ENCODE results near the gene KCTD13.
A peak's percentile ranks its signal among the peaks of the same experiment; 100 is the strongest.

KCTD13 gene

GRCh38 chr16:29925781-29926710, at the start of gene KCTD13:
KCTD13 (minus strand) TSS chr16:29926226; CDS start chr16:29926033, 193 bp downstream.
- Mint-ChIP-seq H3K27ac (peak within 1 kb of the TSS; percentile 93), H3K4me3 (peak within 1 kb of the TSS; percentile 92), H3K9me3 (no peaks in the 10 kb centered on the region), H3K27me3 (no peaks in the 10 kb centered on the region), H3K4me1 (ENCODE audit: low read depth) (peaks cover 34% of the 10 kb centered on the region), H3K36me3 (ENCODE audit: low read depth) (peaks cover 47% of the 10 kb centered on the region)
- intact Hi-C loops (cut with micrococcal nuclease), result no loop called here

DNA sequence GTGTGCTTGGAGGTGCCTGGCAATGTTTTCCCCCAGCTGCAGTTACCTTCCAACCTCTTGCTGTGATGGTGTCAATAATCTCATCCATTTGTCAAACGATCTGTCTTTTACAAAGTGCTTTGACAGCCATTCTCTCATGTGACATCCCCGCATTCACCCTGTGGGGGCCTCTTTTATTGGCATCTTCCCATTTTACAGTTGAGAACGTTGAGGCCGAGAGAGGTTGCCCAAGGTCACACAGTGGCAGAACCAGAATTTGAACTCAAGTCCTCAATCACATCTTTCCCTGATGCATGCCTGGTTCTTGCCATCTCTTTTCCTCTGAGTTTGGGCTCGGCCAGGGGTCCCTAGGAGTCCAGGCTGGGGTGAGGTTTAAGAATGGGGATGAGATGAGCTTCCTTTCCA, 49.1 kb upstream of the KCTD13 start:
- H3K4me1 Mint-ChIP-seq (ENCODE audit: low read depth), result peaks cover 63% of the 10 kb centered on the region
- peak overlapping the region; percentile 88 for H3K27ac Mint-ChIP-seq
- peaks cover 78% of the 10 kb centered on the region for H3K36me3 Mint-ChIP-seq (ENCODE audit: low read depth)
- H3K9me3 Mint-ChIP-seq, result no peaks in the 10 kb centered on the region
- no peaks in the 10 kb centered on the region for H3K27me3 Mint-ChIP-seq
- peak overlapping the region; percentile 90 for H3K4me3 Mint-ChIP-seq
- intact Hi-C loops (cut with micrococcal nuclease), result loop anchor here (10.0 kb wide), 1 partner anchor 160 kb away; the partner anchor contains the start of genes PAGR1 and PRRT2

DNA sequence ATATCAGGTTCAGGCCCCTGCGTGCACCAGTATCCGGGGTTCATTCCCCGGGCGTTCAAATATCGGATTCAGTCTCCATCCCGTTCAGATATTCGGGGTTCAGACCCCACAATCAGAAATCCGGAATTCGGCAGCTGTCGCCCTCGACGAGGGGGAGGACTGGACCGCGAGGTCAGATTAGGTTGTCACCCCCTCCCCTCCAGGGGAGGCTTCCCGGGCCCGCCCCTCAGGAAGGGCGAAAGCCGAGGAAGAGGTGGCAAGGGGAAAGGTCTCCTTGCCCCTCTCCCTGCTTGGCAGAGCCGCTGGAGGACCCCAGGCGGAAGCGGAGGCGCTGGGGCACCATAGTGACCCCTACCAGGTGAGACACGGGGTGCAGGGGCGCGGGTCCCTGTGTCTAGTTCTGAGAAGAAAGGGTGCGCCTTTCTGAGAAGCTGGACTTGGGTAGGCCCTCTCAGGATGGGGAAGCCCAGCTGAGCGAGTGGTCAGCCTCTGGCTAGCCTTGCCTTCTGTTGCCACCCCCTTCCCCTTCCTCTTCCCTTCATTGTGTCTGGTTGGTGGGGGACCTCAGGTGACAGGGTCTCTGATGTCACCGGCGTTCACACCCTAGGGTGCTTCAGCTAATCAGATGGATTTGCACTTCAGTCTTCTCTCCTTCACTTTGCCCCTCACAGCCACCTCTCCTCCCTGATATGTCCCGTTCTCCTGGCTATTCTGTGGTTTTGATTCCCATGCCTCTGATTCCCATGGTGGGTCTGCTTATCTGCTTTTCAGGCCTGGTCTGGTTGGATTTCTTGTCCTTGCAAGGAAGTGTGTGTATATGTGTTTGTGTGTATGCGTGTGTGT, 48.5 kb upstream of the KCTD13 start:
- Mint-ChIP-seq H3K36me3 (ENCODE audit: low read depth) (peaks cover 78% of the 10 kb centered on the region), H3K27ac (peak overlapping the region; percentile 88), H3K27me3 (no peaks in the 10 kb centered on the region), H3K9me3 (no peaks in the 10 kb centered on the region), H3K4me1 (ENCODE audit: low read depth) (peaks cover 63% of the 10 kb centered on the region), H3K4me3 (peak overlapping the region; percentile 90)
- intact Hi-C loops (cut with micrococcal nuclease), result loop anchor here (10.0 kb wide), 1 partner anchor 160 kb away; the partner anchor contains the start of genes PAGR1 and PRRT2

GRCh38 chr16:29973384-29974246, 47.6 kb upstream of the KCTD13 start, which contains the start of gene TAOK2:
TAOK2 (plus strand) TSS chr16:29973868; CDS start chr16:29977773, 3,905 bp downstream.
- intact Hi-C loops (cut with micrococcal nuclease), result loop anchor here (1.0 to 10.0 kb wide), 3 partner anchors 23 to 159 kb away; partner anchors contain the start of genes CDIPT, INO80E, PAGR1 and PRRT2
- Mint-ChIP-seq H3K27me3 (no peaks in the 10 kb centered on the region), H3K36me3 (ENCODE audit: low read depth) (peaks cover 78% of the 10 kb centered on the region), H3K27ac (peak within 1 kb of the TSS; percentile 88), H3K4me1 (ENCODE audit: low read depth) (peaks cover 63% of the 10 kb centered on the region), H3K4me3 (peak within 1 kb of the TSS; percentile 90), H3K9me3 (no peaks in the 10 kb centered on the region)

- H3K36me3 Mint-ChIP-seq (ENCODE audit: low read depth), result peaks cover 78% of the 10 kb centered on the region
- H3K4me3 Mint-ChIP-seq, result no peak overlapping the region
- H3K9me3 Mint-ChIP-seq, result no peaks in the 10 kb centered on the region
- intact Hi-C loops (cut with micrococcal nuclease), result loop anchor here (1.0 to 10.0 kb wide), 3 partner anchors 23 to 158 kb away; partner anchors contain the start of genes CDIPT, INO80E, PAGR1 and PRRT2
- peaks cover 57% of the 10 kb centered on the region for H3K4me1 Mint-ChIP-seq (ENCODE audit: low read depth)
- H3K27me3 Mint-ChIP-seq, result no peaks in the 10 kb centered on the region
- H3K27ac Mint-ChIP-seq, result peak overlapping the region; percentile 88
Measured at GRCh38 chr16:29972992-29973383, 47.0 kb upstream of the KCTD13 start.

DNA sequence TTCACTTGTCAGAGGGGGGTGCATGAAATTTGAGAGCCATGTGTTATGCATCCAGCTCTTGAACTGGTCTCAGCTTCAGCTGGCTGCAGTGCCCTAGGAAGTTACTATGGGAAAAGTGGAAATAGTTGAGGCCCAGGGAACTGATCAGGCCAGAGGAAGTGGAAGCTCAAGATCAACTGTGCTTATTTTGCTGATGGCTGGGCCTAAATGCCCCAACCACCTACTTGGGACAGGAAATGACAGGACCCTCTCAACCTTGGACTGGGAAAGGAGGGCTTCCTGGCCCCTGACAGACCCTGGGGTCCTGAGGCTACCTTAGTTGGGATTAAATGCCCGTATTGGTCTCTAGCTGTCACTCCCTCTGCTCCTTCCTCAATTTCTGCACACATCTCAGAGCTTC, 46.5 kb upstream of the KCTD13 start:
- intact Hi-C loops (cut with micrococcal nuclease), result loop anchor here (10.0 kb wide), 1 partner anchor 158 kb away; the partner anchor contains the start of genes PAGR1 and PRRT2
- Mint-ChIP-seq H3K4me1 (ENCODE audit: low read depth) (peaks cover 52% of the 10 kb centered on the region), H3K27ac (peak overlapping the region; percentile 88), H3K4me3 (no peak overlapping the region), H3K9me3 (no peaks in the 10 kb centered on the region), H3K27me3 (no peaks in the 10 kb centered on the region), H3K36me3 (ENCODE audit: low read depth) (peaks cover 78% of the 10 kb centered on the region)

GRCh38 chr16:29971304-29971703, 45.3 kb upstream of the KCTD13 start:
- peaks cover 40% of the 10 kb centered on the region for H3K4me1 Mint-ChIP-seq (ENCODE audit: low read depth)
- intact Hi-C loops (cut with micrococcal nuclease), result loop anchor here (10.0 kb wide), 1 partner anchor 157 kb away; the partner anchor contains the start of genes PAGR1 and PRRT2
- H3K27me3 Mint-ChIP-seq, result no peaks in the 10 kb centered on the region
- H3K9me3 Mint-ChIP-seq, result no peaks in the 10 kb centered on the region
- peak overlapping the region; percentile 14 for H3K27ac Mint-ChIP-seq
- H3K4me3 Mint-ChIP-seq, result no peak overlapping the region
- peaks cover 81% of the 10 kb centered on the region for H3K36me3 Mint-ChIP-seq (ENCODE audit: low read depth)

DNA sequence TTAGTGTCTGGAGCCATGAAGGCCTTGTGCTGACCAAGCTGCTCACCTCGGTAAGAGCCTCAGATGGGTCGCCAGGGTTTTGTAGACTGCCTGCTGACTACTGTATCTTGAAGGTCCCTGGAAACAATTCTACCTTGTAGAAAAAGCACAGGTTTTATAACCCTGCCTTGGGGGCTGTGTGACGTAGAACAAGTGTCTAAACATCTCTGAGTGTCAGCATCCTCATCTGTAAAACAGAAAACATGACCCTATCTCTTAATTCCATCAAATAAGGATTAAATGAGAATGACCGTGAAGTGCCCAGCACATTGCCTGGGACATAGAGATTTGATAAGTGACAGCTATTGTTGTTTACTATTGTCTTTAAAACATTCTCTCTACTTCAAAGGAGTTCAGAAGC, 42.2 kb upstream of the KCTD13 start:
- no peak overlapping the region for H3K27ac Mint-ChIP-seq
- no peaks in the 10 kb centered on the region for H3K9me3 Mint-ChIP-seq
- H3K4me3 Mint-ChIP-seq, result no peak overlapping the region
- intact Hi-C loops (cut with micrococcal nuclease), result no loop called here
- H3K36me3 Mint-ChIP-seq (ENCODE audit: low read depth), result peaks cover 93% of the 10 kb centered on the region
- H3K4me1 Mint-ChIP-seq (ENCODE audit: low read depth), result peaks cover 20% of the 10 kb centered on the region
- H3K27me3 Mint-ChIP-seq, result no peaks in the 10 kb centered on the region

DNA sequence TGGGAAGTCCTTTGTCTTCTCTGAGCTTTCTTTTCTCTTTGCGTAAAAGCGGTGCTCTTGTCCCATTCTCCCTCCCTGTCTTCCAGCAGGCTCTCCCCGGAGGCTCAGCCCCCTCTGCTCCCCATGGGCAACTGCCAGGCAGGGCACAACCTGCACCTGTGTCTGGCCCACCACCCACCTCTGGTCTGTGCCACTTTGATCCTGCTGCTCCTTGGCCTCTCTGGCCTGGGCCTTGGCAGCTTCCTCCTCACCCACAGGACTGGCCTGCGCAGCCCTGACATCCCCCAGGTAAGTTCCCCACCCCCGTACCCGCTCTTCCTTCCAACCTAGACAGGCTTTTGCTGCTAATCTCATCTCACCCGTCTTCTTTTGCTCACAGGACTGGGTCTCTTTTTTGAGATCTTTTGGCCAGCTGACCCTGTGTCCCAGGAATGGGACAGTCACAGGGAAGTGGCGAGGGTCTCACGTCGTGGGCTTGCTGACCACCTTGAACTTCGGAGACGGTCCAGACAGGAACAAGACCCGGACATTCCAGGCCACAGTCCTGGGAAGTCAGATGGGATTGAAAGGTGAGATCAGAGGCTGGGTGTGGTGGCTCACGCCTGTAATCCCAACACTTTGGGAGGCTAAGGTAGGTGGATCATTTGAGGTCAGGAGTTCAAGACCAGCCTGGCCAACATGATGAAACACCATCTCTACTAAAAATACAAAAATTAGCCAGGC, 37.2 kb upstream of the KCTD13 start:
- peaks cover 17% of the 10 kb centered on the region for H3K4me1 Mint-ChIP-seq (ENCODE audit: low read depth)
- H3K4me3 Mint-ChIP-seq, result peak overlapping the region; percentile 76
- peak overlapping the region; percentile 96 for H3K27ac Mint-ChIP-seq
- intact Hi-C loops (cut with micrococcal nuclease), result loop anchor here (5.0 kb wide), 1 partner anchor 61 kb away; the partner anchor contains the start of gene ASPHD1
- peaks cover 52% of the 10 kb centered on the region for H3K36me3 Mint-ChIP-seq (ENCODE audit: low read depth)
- no peaks in the 10 kb centered on the region for H3K27me3 Mint-ChIP-seq
- H3K9me3 Mint-ChIP-seq, result no peaks in the 10 kb centered on the region

- H3K36me3 Mint-ChIP-seq (ENCODE audit: low read depth), result peaks cover 45% of the 10 kb centered on the region
- no peaks in the 10 kb centered on the region for H3K27me3 Mint-ChIP-seq
- H3K4me1 Mint-ChIP-seq (ENCODE audit: low read depth), result peaks cover 17% of the 10 kb centered on the region
- peak overlapping the region; percentile 76 for H3K4me3 Mint-ChIP-seq
- intact Hi-C loops (cut with micrococcal nuclease), result loop anchor here (5.0 kb wide), 1 partner anchor 60 kb away; the partner anchor contains the start of gene ASPHD1
- H3K9me3 Mint-ChIP-seq, result no peaks in the 10 kb centered on the region
- H3K27ac Mint-ChIP-seq, result peak overlapping the region; percentile 96
Measured at GRCh38 chr16:29962344-29962994, 36.4 kb upstream of the KCTD13 start.

GRCh38 chr16:29961479-29962343, 35.7 kb upstream of the KCTD13 start, which contains the start of gene TMEM219:
TMEM219 (plus strand) TSS chr16:29962079; CDS start chr16:29963144, 1,065 bp downstream.
- H3K36me3 Mint-ChIP-seq (ENCODE audit: low read depth), result peaks cover 41% of the 10 kb centered on the region
- peak within 1 kb of the TSS; percentile 96 for H3K27ac Mint-ChIP-seq
- intact Hi-C loops (cut with micrococcal nuclease), result loop anchor here (1.0 to 5.0 kb wide), 2 partner anchors 59 to 98 kb away; partner anchors contain the start of genes ASPHD1 and CDIPT
- H3K9me3 Mint-ChIP-seq, result no peaks in the 10 kb centered on the region
- H3K4me3 Mint-ChIP-seq, result peak within 1 kb of the TSS; percentile 76
- H3K4me1 Mint-ChIP-seq (ENCODE audit: low read depth), result peaks cover 17% of the 10 kb centered on the region
- no peaks in the 10 kb centered on the region for H3K27me3 Mint-ChIP-seq
